Globus pallidus (tissue), 1 donor: ENCODE data around the gene ATP6V1F.
A peak's percentile ranks its signal among the peaks of the same experiment; 100 is the strongest.

Experiments used
- DNase-seq: peaks from one replicate; pipeline ENCODE4 v3.0.0-alpha.2; 2015; ENCODE audit warnings: low spot score

The ATP6V1F gene

GRCh38 chr7:128862571-128863432 is at the start of gene ATP6V1F:
Gene ATP6V1F (plus strand): TSS chr7:128862856. CDS start chr7:128862905, 49 bp downstream.
- DNase-seq = peak; percentile 96

- DNase-seq = peak; percentile 82
These were observed 48.2 kb upstream of the ATP6V1F start for GRCh38 chr7:128814499-128814898.

- no peak for DNase-seq
These were observed 47.2 kb upstream of the ATP6V1F start for GRCh38 chr7:128815289-128815942.

GRCh38 chr7:128818694-128819093 is 44.0 kb upstream of the ATP6V1F start:
- DNase-seq = no peak

- no peak for DNase-seq
These were observed 40.9 kb upstream of the ATP6V1F start for GRCh38 chr7:128821724-128822123.

GRCh38 chr7:128826512-128826911 is 36.1 kb upstream of the ATP6V1F start:
- DNase-seq = no peak

GRCh38 chr7:128826916-128827247 is 35.8 kb upstream of the ATP6V1F start:
- no peak for DNase-seq

GRCh38 chr7:128827248-128827958 is 35.3 kb upstream of the ATP6V1F start:
- no peak for DNase-seq

GRCh38 chr7:128827971-128828711 is 34.5 kb upstream of the ATP6V1F start:
- no peak for DNase-seq

GRCh38 chr7:128829391-128830166 is 33.1 kb upstream of the ATP6V1F start:
- DNase-seq = no peak

GRCh38 chr7:128830231-128831177 is 32.2 kb upstream of the ATP6V1F start, which contains the start of gene FLNC:
Gene FLNC (plus strand): TSS chr7:128830406. CDS start chr7:128830638, 232 bp downstream.
- no peak for DNase-seq

- peak; percentile 25 for DNase-seq
These were observed 31.3 kb upstream of the ATP6V1F start for GRCh38 chr7:128831178-128831993.

GRCh38 chr7:128831994-128832879 is 30.4 kb upstream of the ATP6V1F start:
- DNase-seq = peak; percentile 61

GRCh38 chr7:128832880-128833147 is 29.8 kb upstream of the ATP6V1F start:
- no peak for DNase-seq

GRCh38 chr7:128833148-128833945 is 29.3 kb upstream of the ATP6V1F start:
- peak; percentile 92 for DNase-seq

GRCh38 chr7:128833946-128834325 is 28.7 kb upstream of the ATP6V1F start:
- no peak for DNase-seq

- DNase-seq = no peak
These were observed 27.4 kb upstream of the ATP6V1F start for GRCh38 chr7:128835231-128835751.
